Measurements from ENCODE around the gene DISP2.

DISP2 gene

DNA sequence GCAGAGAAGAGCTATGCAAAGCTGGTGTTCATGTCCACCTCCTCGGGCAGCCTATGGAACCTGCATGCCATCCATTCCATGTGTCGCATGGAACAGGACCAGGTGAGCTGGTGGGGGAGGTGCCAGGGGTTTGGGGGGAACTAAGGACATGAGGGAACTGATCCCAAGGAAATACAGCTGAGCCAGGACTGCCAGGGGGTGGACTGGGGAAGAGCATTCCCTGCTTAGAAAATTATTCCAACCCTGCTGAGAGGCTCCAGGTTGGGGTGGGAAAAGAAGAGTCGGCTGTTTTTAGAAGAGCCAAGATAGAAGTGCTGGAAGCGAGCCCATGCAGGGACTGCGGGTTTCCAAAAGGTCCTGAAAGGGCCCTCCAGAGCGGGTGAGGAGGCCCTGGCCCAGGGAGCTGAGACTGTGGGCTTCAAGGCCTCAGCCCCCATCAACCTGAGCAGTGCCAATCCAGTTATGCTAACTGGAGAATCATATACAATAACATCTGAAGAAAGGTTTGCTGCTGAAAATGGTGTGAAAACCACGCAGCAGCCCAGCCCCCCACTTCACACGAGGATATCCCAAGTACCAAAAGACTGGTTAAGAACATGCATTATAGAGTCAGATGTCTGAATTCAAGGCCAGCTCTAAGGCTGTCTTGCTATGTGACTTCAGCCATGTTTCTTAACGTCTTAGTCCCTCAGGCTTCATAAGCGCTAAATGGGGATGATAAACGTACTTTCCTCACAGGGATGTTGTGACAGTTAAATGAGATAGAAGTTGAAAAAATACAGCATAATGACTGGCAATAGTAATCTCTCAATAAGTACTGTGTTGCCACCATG, 7.8 kb downstream of the DISP2 start:
- DNase-seq = no peak

DNA sequence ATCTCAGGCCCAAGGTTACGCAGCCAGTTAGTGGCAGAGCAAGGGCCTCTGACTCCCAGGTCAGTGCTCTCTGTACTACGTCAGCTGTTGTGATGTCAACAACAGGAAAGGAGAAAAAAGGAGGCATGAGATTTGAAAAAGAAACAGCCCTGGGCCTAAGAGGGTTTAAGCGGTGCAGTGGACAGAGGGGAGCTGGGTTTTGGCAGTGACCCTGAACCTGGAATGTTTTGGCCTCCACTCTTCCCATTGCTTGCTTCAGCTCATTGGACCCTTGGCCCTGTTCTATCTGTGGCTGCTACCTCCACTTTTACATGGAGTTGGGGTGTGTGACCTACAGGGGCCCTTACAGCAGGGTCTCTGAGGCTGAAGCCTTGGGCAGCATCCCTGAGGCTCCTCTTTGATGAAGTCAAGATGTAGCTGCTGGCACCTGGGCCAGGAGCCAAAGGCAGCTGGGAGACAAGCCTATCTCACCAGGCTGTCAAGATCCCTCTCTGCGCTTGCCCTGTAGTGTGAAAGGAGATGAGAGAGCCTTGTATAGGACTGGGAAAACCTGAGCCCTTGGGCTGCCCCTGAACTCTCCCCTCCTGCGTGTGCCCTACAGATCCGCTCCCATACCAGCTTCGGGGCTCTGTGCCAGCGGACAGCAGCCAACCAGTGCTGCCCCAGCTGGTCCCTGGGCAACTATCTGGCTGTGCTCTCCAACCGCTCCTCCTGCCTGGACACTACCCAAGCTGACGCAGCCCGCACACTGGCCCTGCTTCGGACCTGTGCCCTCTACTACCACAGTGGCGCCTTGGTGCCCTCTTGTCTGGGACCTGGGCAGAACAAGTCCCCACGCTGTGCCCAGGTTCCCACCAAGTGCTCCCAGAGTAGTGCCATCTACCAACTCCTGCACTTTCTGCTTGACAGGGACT, 8.7 kb downstream of the DISP2 start:
- DNase-seq = no peak

DNA sequence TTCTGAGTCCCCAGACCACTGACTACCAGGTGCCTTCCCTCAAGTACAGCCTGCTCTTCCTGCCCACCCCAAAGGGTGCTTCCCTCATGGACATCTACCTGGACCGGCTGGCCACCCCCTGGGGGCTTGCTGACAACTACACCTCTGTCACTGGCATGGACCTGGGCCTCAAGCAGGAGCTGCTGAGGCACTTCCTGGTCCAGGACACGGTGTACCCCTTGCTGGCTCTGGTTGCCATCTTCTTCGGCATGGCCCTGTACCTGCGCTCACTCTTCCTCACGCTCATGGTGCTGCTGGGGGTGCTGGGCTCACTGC, 9.3 kb downstream of the DISP2 start:
- no peak for DNase-seq

DNA sequence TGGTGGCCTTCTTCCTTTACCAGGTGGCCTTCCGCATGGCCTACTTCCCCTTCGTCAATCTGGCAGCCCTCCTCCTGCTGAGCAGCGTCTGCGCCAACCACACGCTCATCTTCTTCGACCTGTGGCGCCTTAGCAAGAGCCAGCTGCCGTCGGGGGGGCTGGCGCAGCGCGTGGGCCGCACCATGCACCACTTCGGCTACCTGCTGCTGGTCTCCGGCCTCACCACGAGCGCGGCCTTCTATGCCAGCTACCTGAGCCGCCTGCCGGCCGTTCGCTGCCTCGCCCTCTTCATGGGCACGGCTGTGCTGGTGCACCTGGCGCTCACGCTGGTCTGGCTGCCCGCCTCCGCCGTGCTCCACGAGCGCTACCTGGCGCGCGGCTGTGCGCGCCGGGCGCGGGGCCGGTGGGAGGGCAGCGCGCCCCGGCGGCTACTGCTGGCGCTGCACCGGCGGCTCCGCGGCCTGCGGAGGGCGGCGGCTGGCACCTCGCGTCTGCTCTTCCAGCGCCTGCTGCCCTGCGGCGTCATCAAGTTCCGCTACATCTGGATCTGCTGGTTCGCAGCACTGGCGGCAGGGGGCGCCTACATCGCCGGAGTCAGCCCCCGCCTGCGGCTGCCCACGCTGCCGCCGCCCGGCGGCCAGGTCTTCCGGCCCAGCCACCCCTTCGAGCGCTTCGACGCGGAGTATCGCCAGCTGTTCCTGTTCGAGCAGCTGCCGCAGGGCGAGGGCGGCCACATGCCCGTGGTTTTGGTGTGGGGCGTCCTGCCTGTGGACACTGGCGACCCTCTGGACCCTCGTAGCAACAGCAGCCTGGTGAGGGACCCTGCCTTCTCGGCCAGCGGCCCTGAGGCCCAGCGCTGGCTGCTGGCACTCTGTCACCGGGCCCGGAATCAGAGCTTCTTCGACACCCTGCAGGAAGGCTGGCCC, 9.9 kb downstream of the DISP2 start:
- peak; percentile 92 for DNase-seq

DNA sequence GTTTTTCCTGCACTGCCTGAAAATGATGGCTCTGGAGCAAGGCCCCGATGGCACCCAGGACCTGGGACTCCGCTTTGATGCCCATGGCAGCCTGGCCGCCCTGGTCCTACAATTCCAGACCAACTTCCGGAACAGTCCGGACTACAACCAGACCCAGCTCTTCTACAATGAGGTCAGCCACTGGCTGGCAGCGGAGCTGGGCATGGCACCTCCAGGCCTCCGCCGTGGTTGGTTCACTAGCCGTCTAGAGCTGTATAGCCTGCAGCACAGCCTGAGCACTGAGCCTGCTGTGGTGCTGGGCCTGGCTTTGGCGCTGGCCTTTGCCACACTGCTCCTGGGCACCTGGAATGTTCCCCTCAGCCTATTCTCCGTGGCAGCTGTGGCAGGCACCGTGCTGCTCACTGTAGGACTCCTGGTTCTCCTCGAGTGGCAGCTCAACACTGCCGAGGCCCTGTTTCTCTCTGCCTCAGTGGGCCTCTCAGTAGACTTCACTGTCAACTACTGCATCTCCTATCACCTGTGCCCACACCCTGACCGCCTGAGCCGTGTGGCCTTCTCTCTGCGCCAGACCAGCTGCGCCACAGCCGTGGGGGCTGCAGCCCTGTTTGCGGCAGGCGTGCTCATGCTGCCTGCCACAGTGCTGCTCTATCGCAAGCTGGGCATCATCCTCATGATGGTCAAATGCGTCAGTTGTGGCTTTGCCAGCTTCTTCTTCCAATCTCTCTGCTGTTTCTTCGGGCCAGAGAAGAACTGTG, 10.9 kb downstream of the DISP2 start:
- no peak for DNase-seq

DNA sequence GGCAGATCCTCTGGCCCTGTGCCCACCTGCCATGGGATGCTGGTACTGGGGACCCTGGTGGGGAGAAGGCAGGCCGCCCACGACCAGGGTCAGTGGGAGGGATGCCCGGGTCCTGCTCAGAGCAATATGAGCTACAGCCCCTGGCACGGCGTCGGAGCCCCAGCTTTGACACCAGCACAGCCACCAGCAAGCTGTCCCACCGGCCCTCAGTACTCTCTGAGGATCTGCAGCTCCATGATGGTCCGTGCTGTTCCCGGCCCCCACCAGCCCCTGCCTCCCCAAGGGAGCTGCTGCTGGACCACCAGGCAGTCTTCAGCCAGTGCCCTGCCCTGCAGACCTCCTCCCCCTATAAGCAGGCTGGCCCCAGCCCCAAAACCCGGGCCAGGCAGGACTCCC, 11.5 kb downstream of the DISP2 start:
- DNase-seq = no peak

DNA sequence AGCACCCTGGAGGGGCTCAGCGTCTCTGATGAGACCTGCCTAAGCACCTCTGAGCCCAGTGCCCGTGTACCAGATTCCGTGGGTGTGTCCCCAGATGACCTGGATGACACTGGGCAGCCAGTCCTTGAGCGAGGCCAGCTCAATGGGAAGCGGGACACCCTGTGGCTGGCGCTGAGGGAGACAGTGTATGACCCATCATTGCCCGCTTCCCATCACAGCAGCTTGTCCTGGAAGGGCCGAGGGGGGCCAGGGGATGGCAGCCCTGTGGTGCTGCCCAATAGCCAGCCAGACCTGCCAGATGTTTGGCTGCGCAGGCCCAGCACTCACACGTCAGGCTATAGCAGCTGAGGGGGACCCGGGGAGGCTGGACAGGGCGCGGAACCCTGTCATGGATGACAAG, 12.0 kb downstream of the DISP2 start:
- no peak for DNase-seq

DNA sequence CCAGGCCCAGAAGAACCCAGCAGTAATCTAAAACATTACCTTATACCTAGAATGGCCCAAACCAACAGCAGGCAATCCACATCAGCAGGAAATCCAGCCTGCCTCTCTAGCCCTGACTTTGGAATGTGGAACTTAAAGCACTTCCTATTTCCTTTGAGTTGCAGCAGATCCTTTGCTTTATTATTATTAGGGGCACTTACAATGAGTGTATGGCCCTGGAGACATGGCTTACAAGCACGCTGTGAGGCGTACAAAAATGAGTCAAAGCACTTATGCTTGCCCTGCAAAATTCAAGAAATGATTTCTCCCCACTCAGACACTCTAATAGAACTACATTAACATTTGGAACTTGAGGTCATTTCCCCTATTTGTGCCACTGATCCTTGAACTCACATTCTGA, 15.0 kb downstream of the DISP2 start:
- peak; percentile 47 for DNase-seq

DNA sequence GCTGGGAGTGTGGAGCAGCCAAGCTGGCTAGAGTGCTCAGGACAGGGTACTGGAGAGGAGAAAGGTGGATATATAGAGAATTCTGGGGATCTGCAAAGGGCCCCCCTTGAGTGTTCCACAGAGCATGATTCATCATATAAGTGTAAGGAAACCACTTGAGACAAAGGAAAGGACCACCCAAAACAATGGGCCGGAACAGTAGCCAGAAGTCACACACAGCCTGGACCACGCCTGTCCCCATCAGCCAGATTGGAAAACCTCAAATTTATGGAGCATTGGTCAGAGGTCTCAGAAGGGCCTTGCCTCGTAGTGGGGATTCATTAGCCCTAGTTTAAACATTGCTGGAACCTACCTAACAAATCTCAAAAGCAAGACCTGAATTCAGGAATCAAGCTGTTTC, 19.6 kb downstream of the DISP2 start:
- no peak for DNase-seq

DNA sequence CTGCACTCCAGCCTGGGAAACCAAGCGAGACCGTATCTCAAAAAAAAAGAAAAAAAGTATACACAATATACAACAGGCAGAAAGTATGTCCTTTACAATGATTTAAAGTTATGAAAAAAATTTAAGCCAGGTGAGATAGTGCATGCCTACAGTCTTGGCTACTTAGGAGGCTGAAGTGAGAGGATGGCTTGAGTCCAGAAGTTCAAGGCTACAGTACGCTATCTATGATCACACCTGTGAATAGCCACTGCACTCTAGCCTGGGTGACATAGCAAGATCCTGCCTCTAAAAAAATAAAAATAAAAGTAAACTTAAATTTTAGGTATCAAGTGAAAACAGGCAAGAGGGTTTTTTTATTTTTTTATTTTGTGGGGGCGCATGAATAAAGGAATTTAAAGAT, 21.4 kb downstream of the DISP2 start:
- DNase-seq = no peak

DNA sequence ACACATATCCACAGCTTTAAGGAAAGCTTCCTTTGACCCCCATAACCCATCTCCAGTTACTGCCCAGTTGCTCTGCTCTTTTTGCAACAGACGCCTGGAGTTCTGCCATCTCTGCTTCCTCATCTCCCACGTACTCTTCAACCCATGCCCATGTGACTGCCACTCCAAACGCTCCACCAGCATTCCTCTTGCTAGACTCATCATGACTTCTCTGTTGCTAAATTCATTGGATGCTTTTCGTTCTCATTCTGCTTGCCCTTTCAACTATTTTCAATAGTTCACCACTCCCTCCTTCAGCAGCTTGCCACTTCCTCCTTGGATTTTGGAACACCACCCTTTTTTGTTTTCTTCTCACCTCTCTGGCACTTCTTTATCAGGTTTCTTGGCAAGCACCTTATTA, 21.8 kb downstream of the DISP2 start:
- DNase-seq = peak; percentile 87

DNA sequence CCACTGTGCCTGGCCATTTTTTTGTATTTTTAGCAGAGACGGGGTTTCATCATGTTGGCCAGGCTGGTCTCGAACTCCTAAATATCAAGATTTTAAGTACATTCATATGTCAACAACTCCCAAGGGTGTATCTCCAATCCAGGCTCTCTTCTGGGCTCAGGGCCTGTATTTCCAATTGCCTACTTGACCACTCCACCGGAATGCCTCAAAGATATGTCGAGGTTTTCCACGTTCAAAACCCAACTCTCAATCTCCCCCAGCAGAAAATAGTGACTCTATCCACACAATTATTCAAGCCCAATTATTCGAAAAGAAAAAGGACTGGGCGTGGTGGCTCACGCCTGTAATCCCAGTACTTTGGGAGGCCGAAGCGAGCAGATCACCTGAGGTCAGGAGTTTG, 22.6 kb downstream of the DISP2 start:
- DNase-seq = no peak

DNA sequence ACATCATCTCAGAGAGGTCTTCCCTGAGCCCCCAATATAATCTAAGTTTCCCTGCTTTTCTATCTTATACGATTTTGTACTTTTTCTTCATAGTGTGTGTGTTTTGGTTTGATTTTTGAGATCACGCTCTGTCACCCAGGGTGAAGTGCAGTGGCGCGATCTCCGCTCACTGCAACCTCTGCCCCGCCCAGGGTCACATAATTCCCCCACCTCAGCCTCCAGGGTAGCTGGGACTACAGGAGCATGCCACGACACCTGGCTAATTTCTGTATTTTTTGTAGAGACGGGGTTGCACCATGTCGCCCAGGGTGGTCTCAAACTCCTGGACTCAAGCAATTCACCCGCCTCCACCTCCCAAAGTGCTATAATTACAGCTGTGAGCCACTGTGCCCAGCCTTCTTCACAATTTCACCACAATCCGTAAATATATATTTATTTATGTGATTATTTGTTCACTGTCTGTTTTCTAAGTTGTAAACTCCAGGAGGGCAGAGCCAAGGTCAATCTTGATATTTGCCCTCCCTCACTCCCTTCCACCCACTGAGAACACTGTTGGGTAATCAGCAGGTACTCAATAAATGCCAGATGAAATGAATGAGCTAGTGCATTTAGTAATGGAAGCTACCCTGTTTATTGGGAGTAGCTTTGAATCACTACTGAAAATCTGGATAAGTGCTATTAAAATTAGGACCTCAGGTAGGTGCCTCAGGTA, 24.0 kb downstream of the DISP2 start:
- no peak for DNase-seq

DNA sequence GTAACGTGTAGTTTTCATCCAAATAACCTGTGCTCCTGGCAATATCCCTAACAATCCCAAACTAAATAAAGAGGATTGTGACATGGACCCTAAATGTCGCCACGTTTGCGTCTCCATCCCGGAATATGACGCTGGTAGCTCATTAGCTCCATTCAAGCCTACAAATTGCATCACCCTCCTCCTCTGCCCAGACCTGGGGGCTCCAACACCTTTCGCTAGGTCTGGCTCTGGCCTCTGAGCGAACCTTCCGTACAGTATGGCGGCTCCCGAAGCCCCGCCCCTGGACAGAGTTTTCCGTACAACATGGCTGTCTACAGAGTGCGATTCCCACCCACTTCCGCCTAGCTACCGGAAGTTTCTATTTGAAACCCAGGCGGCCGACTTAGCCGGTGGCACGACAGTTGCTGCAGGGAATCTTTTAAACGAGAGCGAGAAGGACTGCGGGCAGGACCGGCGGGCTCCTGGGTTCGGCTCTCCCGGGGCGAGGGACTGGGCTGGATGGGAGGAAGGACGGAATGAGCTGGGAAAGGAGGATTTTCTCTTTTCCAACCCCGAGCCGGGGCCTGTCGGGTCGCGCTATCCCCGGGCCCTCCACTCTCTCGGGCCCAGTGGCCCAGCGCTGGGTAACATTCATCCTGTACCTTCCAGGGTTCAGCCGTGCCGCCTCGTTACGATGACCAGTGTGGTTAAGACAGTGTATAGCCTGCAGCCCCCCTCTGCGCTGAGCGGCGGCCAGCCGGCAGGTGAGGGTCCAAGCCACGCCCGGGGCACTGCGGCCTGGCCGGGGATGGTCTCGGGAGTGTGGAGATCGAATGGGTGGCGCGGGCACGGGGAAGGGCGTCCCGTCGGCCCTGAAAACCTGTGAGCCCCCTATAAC, 24.8 kb downstream of the DISP2 start, which contains the start of gene KNSTRN:
Gene KNSTRN (plus strand): TSS at position 142 of the 877 bp plus-strand sequence. CDS start 115 bp downstream, at position 257.
- peak; percentile 95 for DNase-seq

DNA sequence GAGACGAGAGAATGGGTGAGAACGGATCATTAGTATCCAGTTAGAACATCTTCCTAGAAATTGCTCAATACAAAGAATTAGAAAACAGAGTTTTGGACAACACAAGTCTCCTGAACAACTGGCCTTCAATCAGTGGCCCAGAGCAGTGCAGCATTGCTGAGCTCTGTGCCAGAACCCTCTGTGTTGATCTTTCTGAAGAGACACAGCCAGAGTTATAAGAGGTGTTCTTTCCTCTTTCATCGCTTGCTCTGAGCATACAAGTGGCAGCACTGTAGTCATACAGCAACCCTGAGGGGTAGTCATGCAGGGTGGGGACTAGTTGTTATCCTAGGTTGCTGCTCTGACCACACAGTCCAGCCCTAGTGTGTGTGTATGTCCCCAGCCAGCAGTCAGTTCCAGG, 28.5 kb downstream of the DISP2 start:
- no peak for DNase-seq

DNA sequence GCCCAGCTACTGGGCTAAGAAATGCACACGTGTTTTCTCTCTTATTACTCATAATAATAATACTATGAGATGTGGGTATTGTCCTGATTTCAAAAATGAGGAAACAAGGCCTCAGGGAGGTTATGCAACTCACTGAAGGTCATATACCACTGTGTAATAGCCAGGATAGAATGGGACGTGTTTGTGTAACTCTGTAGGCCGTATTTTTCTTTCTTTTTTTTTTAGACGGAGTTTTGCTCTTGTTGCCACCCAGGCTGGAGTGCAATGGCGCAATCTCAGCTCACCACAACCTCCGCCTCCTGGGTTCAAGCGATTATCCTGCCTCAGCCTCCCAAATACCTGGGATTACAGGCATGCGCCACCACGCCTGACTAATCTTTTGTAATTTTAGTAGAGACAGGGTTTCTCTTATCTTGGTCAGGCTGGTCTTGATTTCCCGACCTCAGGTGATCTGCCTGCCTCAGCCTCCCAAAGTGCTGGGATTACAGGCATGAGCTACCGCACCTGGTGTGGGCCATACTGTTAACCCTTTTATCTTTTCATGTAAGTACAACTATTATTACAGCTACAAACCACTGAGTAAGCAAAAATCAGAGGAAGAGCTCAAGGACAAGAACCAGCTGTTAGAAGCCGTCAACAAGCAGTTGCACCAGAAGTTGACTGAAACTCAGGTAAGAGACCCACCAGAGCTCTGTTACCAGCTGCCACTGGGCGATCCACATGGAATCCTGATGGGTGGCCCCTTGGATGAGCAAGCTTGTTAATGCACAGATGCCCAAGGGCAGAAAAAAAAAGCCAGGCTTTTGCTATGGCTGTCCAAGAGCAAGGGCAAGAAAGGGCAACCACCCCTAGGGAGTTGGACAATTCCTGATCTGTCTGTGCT, 31.2 kb downstream of the DISP2 start:
- peak; percentile 94 for DNase-seq

DNA sequence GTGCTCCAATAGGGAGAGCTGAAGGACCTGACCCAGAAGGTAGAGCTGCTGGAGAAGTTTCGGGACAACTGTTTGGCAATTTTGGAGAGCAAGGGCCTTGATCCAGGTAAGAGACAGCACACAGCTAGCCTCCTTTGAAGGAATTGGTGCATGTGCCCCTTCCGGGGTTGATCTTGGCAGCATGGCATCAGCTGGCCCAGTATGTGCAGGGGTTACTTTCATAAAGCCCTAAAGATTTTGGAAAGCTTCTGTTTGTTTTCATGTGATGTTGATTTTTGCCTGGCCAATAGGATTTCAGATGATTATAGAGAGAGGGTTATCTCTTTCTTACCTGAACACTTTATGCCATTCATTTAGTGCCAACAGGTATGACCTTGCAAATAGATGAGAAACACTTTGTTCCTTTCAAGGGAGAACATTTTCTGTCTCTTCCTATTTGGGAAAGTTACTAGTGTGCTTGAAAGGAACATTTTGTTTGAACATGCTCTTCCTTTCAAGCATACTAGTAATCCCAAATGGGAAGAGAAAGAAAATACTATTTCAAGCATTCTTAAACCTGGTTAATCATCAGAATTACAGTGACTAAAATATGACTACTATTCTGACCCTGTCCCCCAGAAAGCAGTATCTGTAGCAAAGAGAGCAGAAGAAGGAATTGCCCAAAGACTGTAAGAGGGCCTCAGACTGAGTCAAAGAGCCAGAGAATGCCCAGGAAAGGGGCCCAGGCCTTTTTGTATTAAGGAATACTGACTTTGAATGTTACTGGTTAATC, 32.0 kb downstream of the DISP2 start:
- DNase-seq = no peak
